A549 (cell line): Measurements from ENCODE around the gene HOXB4. TPM values are rescaled to one million over a fixed set of nuclear protein-coding genes. Genes with fewer than 3 reads are reported as not detected.

Experiments
- ATAC-seq, 2 experiments: fragments of 200-7000 bp in 1 of 2; fragments of >200 bp in 1 of 2; cut with Nextera tagmentation in 1 of 2; cut with Tn5 transposase in 1 of 2; 3 replicates each; pipeline versions ENCODE4 v1.8.0 to v1.9.1; 2018 to 2020; ENCODE audit warnings: mild to moderate bottlenecking in 1 of 2, moderate library complexity in 1 of 2
- CTCF ChIA-PET: fragments of 300-600 bp; sonication (Branson Sonifier 250); formaldehyde crosslinking; extraction: SDS; loops from one replicate; lab custom pipeline; 2021; ENCODE audit warnings: antibody characterized with exemption, inconsistent platforms; lab: Yijun Ruan, JAX
- POLR2A ChIA-PET: fragments of 350-600 bp; formaldehyde crosslinking; extraction: SDS; loops from one replicate; lab custom pipeline; 2021; ENCODE audit warnings: antibody characterized with exemption, inconsistent platforms; lab: Yijun Ruan, JAX
- DNase-seq, 2 experiments: peaks; one replicate each; pipeline versions ENCODE4 v3.0.0 to v3.0.0-alpha.2; 2011 to 2016; ENCODE audit warnings: low read depth in 1 of 2, low spot score in 1 of 2
- FAIRE-seq: peaks from 2 replicates; lab custom pipeline; 2011; peaks lifted over from hg19 to GRCh38; lab: Jason Lieb, UNC
- H3K27ac ChIP-seq, 2 experiments: fragments of >200 bp; sonication (Bioruptor Twin); formaldehyde crosslinking; 3 replicates each; pipeline ENCODE4 v1.5.1; 2016 to 2017
- H3K4me1 ChIP-seq: fragments of >200 bp; sonication (Bioruptor Twin); formaldehyde crosslinking; 3 replicates; pipeline ENCODE4 v1.6.1; 2016
- H3K4me2 ChIP-seq: fragments of >200 bp; sonication (Bioruptor Twin); formaldehyde crosslinking; 3 replicates; pipeline ENCODE4 v1.6.1; 2016
- H3K4me3 ChIP-seq: fragments of >200 bp; sonication (Bioruptor Twin); formaldehyde crosslinking; 3 replicates; pipeline ENCODE4 v1.5.1; 2016
- H3K9me3 ChIP-seq: fragments of >200 bp; sonication (Bioruptor Twin); formaldehyde crosslinking; 3 replicates; pipeline ENCODE4 v1.6.1; 2016
- CBX8 ChIP-seq: fragments of 200-600 bp; sonication (generic); IDR thresholded peaks from 2 replicates; pipeline ENCODE4 v1.6.1; 2016
- CEBPB ChIP-seq, 2 experiments: fragments of >200 bp in 1 of 2; sonication (Bioruptor Twin) in 1 of 2; formaldehyde crosslinking in 1 of 2; IDR thresholded peaks; 2 replicates each; pipeline ENCODE4 v1.6.1; 2012 to 2016
- EHF ChIP-seq: fragments of 250-450 bp; sonication (Bioruptor Pico); IDR thresholded peaks from 2 replicates; pipeline ENCODE4 v1.5.0; 2020; ENCODE audit warnings: mild to moderate bottlenecking
- EHMT2 ChIP-seq: fragments of 200-600 bp; sonication (generic); IDR thresholded peaks from 2 replicates; pipeline ENCODE4 v1.6.1; 2016; ENCODE audit warnings: antibody characterized with exemption, low read depth, mild to moderate bottlenecking, moderate library complexity
- EP300 ChIP-seq, 2 experiments: fragments of >200 bp; sonication (Bioruptor Twin); formaldehyde crosslinking; IDR thresholded peaks; 2 replicates in 1 of 2; 3 replicates in 1 of 2; pipeline ENCODE4 v1.6.1; 2016 to 2017
- FOSB ChIP-seq: fragments of 250-450 bp; sonication (Bioruptor Pico); IDR thresholded peaks from 2 replicates; pipeline ENCODE4 v1.5.0; 2020; ENCODE audit warnings: mild to moderate bottlenecking, moderate library complexity
- HDAC2 ChIP-seq: fragments of 200-600 bp; sonication (generic); IDR thresholded peaks from 2 replicates; pipeline ENCODE4 v1.6.1; 2016
- HEYL ChIP-seq: fragments of 250-450 bp; sonication (Bioruptor Pico); IDR thresholded peaks from 2 replicates; pipeline ENCODE4 v1.8.0; 2021; ENCODE audit warnings: mild to moderate bottlenecking, moderate library complexity
- HOXA7 ChIP-seq: fragments of 250-450 bp; sonication (Bioruptor Pico); IDR thresholded peaks from 2 replicates; pipeline ENCODE4 v1.5.0; 2020; ENCODE audit warnings: mild to moderate bottlenecking, moderate library complexity
- JUN ChIP-seq, 2 experiments: fragments of >200 bp; sonication (Bioruptor Twin); formaldehyde crosslinking; IDR thresholded peaks; 2 replicates in 1 of 2; 3 replicates in 1 of 2; pipeline ENCODE4 v1.6.1; 2016 to 2017
- KDM5A ChIP-seq: fragments of 200-600 bp; sonication (generic); IDR thresholded peaks from 2 replicates; pipeline ENCODE4 v1.6.1; 2016; ENCODE audit warnings: antibody characterized with exemption, mild to moderate bottlenecking
- NFE2L2 ChIP-seq: fragments of 150-350 bp; conservative IDR thresholded peaks from 2 replicates; pipeline ENCODE4 v1.6.1; 2014; ENCODE audit warnings: low read length
- NPAS2 ChIP-seq: fragments of 250-450 bp; sonication (Bioruptor Pico); IDR thresholded peaks from 2 replicates; pipeline ENCODE4 v1.8.0; 2022; ENCODE audit warnings: mild to moderate bottlenecking, moderate library complexity, borderline replicate concordance
- RAD21 ChIP-seq, 2 experiments: fragments of >200 bp in 1 of 2; sonication (Bioruptor Twin) in 1 of 2; formaldehyde crosslinking in 1 of 2; IDR thresholded peaks in 1 of 2; conservative IDR thresholded peaks in 1 of 2; 2 replicates in 1 of 2; 3 replicates in 1 of 2; pipeline ENCODE4 v1.6.1; 2012 to 2018; ENCODE audit warnings: inconsistent platforms in 1 of 2
- RCOR1 ChIP-seq: fragments of 150-350 bp; IDR thresholded peaks from 2 replicates; pipeline ENCODE4 v1.6.1; 2014; ENCODE audit warnings: antibody characterized with exemption, low read length, low read depth
- RFX5 ChIP-seq: fragments of 450-650 bp; IDR thresholded peaks from 2 replicates; pipeline ENCODE4 v1.7.1; 2014; ENCODE audit warnings: antibody characterized with exemption, mild to moderate bottlenecking, moderate library complexity
- SREBF2 ChIP-seq: fragments of 450-650 bp; IDR thresholded peaks from 2 replicates; pipeline ENCODE4 v1.6.1; 2014; ENCODE audit warnings: mild to moderate bottlenecking, moderate library complexity
- ZNF302 ChIP-seq: fragments of 250-450 bp; sonication (Bioruptor Pico); IDR thresholded peaks from 2 replicates; pipeline ENCODE4 v1.9.0; 2021; ENCODE audit warnings: inconsistent platforms, mild to moderate bottlenecking, moderate library complexity
- WGBS: methylation state at CpG from one replicate; pipeline ENCODE4 v1.1.6; 2017; ENCODE audit errors: missing lambda C conversion rate; 5-methylcytosine and 5-hydroxymethylcytosine counted together
- polyA plus RNA-seq, 4 experiments: library from polyadenylated mRNA; depleted of rRNA in 3 of 4; stranded (reverse); fragments of >200 nt; fragmentation: RNase III in 1 of 4; extraction: RNeasy Plus Mini Kit Qiagen cat#74134 plus additional on column Dnase treatment in 1 of 4; gene quantifications; 2 replicates in 3 of 4; 3 replicates in 1 of 4; pipeline ENCODE4 v1.2.3, GENCODE V29; 2011 to 2017
- TF ChIP-seq, protein P1 (sequence below): fragments of 200-600 bp; sonication (generic); IDR thresholded peaks from 2 replicates; pipeline ENCODE4 v1.6.1; 2016; ENCODE audit warnings: antibody characterized with exemption, mild to moderate bottlenecking, moderate library complexity
- TF ChIP-seq, protein P2 (sequence below): fragments of >200 bp; sonication (Bioruptor Twin); formaldehyde crosslinking; IDR thresholded peaks from 3 replicates; pipeline ENCODE4 v1.6.1; 2016
- TF ChIP-seq, protein P3 (sequence below): fragments of 150-350 bp; IDR thresholded peaks from 2 replicates; pipeline ENCODE4 v1.6.1; 2014; ENCODE audit warnings: low read depth, mild to moderate bottlenecking, low read length
- TF ChIP-seq, protein P4 (sequence below): fragments of 450-650 bp; IDR thresholded peaks from 2 replicates; pipeline ENCODE4 v1.6.1; 2014; ENCODE audit warnings: antibody characterized with exemption
- TF ChIP-seq, protein P5 (sequence below): IDR thresholded peaks from 2 replicates; pipeline ENCODE4 v1.6.1; 2012

HOXB4 gene
- polyA plus RNA-seq, 2 of the 4 experiments (the other 2 are of a cell fraction), result 0.30 to 0.74 TPM

DNA sequence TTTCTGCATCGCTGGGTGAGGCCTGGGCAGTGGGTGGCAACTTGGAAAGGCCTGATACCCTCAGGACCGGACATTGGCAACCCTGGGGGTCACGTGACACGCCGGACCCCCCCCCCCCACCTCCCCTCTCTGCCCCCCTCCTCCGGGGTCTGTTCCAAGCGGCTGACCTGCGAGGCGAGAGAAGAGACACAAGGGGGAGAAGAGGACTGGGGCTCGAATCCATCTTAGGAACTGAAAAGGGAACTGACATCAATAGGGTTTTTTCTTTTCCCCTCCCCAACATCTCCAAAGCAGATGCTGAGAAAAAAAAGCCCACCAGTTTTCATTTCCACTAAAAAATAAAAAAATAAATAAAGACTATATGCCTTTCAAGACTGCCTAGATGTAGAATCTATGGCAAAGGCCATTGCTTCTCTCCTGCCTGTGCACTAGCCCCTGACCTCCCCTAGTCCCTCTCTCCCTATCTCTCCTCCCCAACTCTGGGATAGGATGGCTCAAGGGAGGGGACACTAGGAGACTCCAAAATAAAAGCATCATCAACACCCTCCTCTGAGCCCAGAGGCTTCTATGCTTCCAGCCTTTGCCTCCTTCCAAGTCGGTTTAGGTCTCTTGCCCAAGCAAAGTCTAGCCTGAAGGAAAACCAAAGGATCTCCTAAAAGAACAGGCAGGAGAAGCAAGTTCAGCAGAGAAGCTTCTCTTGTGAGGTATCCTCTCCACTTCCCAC lies 25.5 kb downstream of the HOXB4 start (continued):
- TF ChIP-seq, protein P1, sequence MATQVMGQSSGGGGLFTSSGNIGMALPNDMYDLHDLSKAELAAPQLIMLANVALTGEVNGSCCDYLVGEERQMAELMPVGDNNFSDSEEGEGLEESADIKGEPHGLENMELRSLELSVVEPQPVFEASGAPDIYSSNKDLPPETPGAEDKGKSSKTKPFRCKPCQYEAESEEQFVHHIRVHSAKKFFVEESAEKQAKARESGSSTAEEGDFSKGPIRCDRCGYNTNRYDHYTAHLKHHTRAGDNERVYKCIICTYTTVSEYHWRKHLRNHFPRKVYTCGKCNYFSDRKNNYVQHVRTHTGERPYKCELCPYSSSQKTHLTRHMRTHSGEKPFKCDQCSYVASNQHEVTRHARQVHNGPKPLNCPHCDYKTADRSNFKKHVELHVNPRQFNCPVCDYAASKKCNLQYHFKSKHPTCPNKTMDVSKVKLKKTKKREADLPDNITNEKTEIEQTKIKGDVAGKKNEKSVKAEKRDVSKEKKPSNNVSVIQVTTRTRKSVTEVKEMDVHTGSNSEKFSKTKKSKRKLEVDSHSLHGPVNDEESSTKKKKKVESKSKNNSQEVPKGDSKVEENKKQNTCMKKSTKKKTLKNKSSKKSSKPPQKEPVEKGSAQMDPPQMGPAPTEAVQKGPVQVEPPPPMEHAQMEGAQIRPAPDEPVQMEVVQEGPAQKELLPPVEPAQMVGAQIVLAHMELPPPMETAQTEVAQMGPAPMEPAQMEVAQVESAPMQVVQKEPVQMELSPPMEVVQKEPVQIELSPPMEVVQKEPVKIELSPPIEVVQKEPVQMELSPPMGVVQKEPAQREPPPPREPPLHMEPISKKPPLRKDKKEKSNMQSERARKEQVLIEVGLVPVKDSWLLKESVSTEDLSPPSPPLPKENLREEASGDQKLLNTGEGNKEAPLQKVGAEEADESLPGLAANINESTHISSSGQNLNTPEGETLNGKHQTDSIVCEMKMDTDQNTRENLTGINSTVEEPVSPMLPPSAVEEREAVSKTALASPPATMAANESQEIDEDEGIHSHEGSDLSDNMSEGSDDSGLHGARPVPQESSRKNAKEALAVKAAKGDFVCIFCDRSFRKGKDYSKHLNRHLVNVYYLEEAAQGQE, result no peak
- TF ChIP-seq NFE2L2 (no peak), RFX5 (no peak), NPAS2 (CRISPR knock-in tag) (no peak), RAD21 (conservative IDR thresholded peaks at IDR 0.05 in 1 of 2, IDR thresholded peaks at IDR 0.05 in 1 of 2) (no peak)
- TF ChIP-seq, protein P2, sequence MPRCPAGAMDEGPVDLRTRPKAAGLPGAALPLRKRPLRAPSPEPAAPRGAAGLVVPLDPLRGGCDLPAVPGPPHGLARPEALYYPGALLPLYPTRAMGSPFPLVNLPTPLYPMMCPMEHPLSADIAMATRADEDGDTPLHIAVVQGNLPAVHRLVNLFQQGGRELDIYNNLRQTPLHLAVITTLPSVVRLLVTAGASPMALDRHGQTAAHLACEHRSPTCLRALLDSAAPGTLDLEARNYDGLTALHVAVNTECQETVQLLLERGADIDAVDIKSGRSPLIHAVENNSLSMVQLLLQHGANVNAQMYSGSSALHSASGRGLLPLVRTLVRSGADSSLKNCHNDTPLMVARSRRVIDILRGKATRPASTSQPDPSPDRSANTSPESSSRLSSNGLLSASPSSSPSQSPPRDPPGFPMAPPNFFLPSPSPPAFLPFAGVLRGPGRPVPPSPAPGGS, result no peak

DNA sequence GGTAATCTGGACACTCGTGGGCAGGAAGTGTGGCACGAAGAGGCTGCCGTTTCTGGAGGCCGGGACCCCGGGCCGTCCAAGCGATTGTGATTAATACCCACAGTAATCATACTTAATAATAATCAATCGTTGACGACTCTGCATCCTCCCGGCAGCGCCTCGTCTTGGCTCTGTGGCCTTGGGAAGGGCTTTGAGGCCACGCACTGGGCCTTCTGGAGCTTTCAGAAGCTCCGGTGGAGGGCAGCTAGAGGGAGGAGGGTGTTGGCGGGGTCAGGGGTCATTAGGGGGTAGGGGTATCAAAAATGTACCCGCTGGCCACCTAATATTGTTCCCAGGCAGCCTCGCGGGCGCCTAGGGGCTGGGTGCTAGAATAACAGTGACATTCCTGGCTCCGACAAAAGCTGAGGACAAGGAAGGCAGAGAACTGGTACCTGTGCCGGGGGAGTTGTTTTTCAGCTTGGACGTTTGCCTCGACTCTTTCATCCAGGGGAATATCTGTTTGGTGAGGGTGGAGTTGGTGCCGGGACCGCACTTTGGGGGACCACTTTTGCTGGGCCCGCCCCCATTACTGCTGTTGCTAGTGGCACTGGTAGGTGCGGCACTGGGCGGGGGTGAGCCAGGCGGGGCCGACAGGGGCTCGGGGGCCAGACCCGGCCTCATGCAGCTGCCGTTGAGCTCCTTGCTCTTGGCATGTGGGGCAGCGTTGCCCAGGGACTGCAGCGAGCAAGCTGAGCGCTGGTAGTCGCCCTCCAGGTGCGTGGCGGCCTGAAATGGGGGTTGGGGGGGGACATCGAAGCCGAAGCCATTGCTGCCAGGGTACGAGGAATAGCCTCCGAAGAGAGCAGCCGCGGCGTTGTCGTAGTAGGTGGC lies 26.3 kb downstream of the HOXB4 start:
- WGBS, result 90% methylated on average over 46 of the region's 47 CpGs
- no peak overlapping the region for H3K4me3 ChIP-seq
- ATAC-seq, result no peak
- H3K9me3 ChIP-seq, result no peaks in the 10 kb centered on the region
- no peak for TF ChIP-seq EHF (CRISPR knock-in tag)
- TF ChIP-seq RCOR1, result no peak
- no peak for TF ChIP-seq HOXA7 (CRISPR knock-in tag)
- no peak for TF ChIP-seq CEBPB (IDR thresholded peaks at IDR 0.05)
- TF ChIP-seq KDM5A, result no peak
- TF ChIP-seq, protein P3, sequence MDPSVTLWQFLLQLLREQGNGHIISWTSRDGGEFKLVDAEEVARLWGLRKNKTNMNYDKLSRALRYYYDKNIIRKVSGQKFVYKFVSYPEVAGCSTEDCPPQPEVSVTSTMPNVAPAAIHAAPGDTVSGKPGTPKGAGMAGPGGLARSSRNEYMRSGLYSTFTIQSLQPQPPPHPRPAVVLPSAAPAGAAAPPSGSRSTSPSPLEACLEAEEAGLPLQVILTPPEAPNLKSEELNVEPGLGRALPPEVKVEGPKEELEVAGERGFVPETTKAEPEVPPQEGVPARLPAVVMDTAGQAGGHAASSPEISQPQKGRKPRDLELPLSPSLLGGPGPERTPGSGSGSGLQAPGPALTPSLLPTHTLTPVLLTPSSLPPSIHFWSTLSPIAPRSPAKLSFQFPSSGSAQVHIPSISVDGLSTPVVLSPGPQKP, result no peak
- TF ChIP-seq JUN (IDR thresholded peaks at IDR 0.05), result no peak
- TF ChIP-seq, protein P1, result no peak
- TF ChIP-seq FOSB (CRISPR knock-in tag), result no peak
- TF ChIP-seq RAD21 (conservative IDR thresholded peaks at IDR 0.05 in 1 of 2, IDR thresholded peaks at IDR 0.05 in 1 of 2), result no peak
- TF ChIP-seq EHMT2, result no peak
- TF ChIP-seq EP300 (IDR thresholded peaks at IDR 0.05), result no peak
- TF ChIP-seq ZNF302, result no peak
- no peak for TF ChIP-seq HDAC2
- TF ChIP-seq, protein P4, sequence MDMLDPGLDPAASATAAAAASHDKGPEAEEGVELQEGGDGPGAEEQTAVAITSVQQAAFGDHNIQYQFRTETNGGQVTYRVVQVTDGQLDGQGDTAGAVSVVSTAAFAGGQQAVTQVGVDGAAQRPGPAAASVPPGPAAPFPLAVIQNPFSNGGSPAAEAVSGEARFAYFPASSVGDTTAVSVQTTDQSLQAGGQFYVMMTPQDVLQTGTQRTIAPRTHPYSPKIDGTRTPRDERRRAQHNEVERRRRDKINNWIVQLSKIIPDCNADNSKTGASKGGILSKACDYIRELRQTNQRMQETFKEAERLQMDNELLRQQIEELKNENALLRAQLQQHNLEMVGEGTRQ, result no peak
- TF ChIP-seq, protein P5, sequence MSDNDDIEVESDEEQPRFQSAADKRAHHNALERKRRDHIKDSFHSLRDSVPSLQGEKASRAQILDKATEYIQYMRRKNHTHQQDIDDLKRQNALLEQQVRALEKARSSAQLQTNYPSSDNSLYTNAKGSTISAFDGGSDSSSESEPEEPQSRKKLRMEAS, result no peak
- TF ChIP-seq SREBF2, result no peak
- no peak for TF ChIP-seq HEYL (CRISPR knock-in tag)
- TF ChIP-seq CBX8, result no peak
- TF ChIP-seq, all 56 proteins: peak for 0
- POLR2A ChIA-PET, result interaction anchor here (0.6 kb wide), 1 partner anchor 449 kb away, joined by 4 read pairs; no protein-coding TSS in a partner anchor
- DNase-seq, result no peak
- FAIRE-seq, result no peak
- Histone ChIP-seq H3K4me2 (no peak overlapping the region), H3K27ac (no peak overlapping the region), H3K4me1 (peaks cover 32% of the 10 kb centered on the region)
- CTCF ChIA-PET, result no interaction called here
